H1 (cell line): ENCODE measurements around the gene SMOC2. TPM values are rescaled to one million over a fixed set of nuclear protein-coding genes. Genes with fewer than 3 reads are reported as not detected.

Experiments used
- CTCF ChIA-PET: fragments of 300-600 bp; sonication (Branson Sonifier 250); formaldehyde crosslinking; loops from one replicate; lab custom pipeline; 2021; ENCODE audit not compliant: partially characterized antibody; lab: Charles Lee
- POLR2A ChIA-PET: fragments of 300-600 bp; sonication (Branson Sonifier 250); formaldehyde crosslinking; loops from one replicate; lab custom pipeline; 2021; ENCODE audit warnings: inconsistent platforms; ENCODE audit not compliant: partially characterized antibody; lab: Charles Lee
- DNase-seq, 2 experiments: peaks; one replicate each; pipeline versions ENCODE4 v3.0.0 to v3.0.0-alpha.2; 2010 to 2022; ENCODE audit warnings: low spot score in 2 of 2, low read depth in 1 of 2, mixed read lengths in 1 of 2
- FAIRE-seq: peaks from 2 replicates; lab custom pipeline; 2011; peaks lifted over from hg19 to GRCh38; lab: Jason Lieb, UNC
- H2AFZ ChIP-seq: 2 replicates; pipeline ENCODE4 v1.8.1; 2012; ENCODE audit warnings: low read length, inconsistent platforms
- H2AK5ac ChIP-seq: 2 replicates; pipeline ENCODE4 v1.6.1; 2013; ENCODE audit warnings: low read depth, low read length
- H2BK120ac ChIP-seq: replicated peaks from 2 replicates; pipeline ENCODE3; 2013; ENCODE audit warnings: low read depth, low read length, inconsistent platforms
- H2BK12ac ChIP-seq: 2 replicates; pipeline ENCODE4 v1.6.1; 2013; ENCODE audit warnings: low read depth, low read length
- H2BK15ac ChIP-seq: 2 replicates; pipeline ENCODE4 v1.6.1; 2013; ENCODE audit warnings: low read length
- H2BK20ac ChIP-seq: 2 replicates; pipeline ENCODE4 v1.6.1; 2013; ENCODE audit warnings: low read length
- H2BK5ac ChIP-seq: 2 replicates; pipeline ENCODE4 v1.6.1; 2013; ENCODE audit warnings: low read depth, low read length
- H3K14ac ChIP-seq: 2 replicates; pipeline ENCODE4 v1.6.1; 2013; ENCODE audit warnings: inconsistent platforms; ENCODE audit not compliant: insufficient read length
- H3K18ac ChIP-seq: 2 replicates; pipeline ENCODE4 v1.6.1; 2013; ENCODE audit warnings: low read length; ENCODE audit errors: extremely low read depth
- H3K23ac ChIP-seq: 2 replicates; pipeline ENCODE4 v1.6.1; 2013; ENCODE audit warnings: inconsistent platforms; ENCODE audit not compliant: insufficient read length
- H3K23me2 ChIP-seq: 2 replicates; pipeline ENCODE4 v1.6.1; 2013; ENCODE audit warnings: low read depth, low read length
- H3K27ac ChIP-seq: 2 replicates; pipeline ENCODE4 v1.6.1; 2011; ENCODE audit warnings: low read depth, low read length, inconsistent platforms
- H3K27me3 ChIP-seq, 4 experiments: replicated peaks in 1 of 4; 1 replicate in 1 of 4; 2 replicates in 3 of 4; pipeline versions ENCODE4 v1.6.1 to v1.8.1; 2011 to 2013; ENCODE audit warnings: low read length in 3 of 4, mild to moderate bottlenecking in 3 of 4, inconsistent platforms in 2 of 4, mixed read lengths in 2 of 4, moderate library complexity in 1 of 4; ENCODE audit not compliant: control insufficient read depth in 3 of 4, insufficient read depth in 3 of 4; ENCODE audit errors: extremely low read depth in 1 of 4
- H3K36me3 ChIP-seq, 4 experiments: 2 replicates each; pipeline versions ENCODE4 v1.6.1 to v1.8.1; 2011 to 2013; ENCODE audit warnings: mild to moderate bottlenecking in 4 of 4, low read length in 3 of 4, moderate library complexity in 2 of 4, control low read depth in 1 of 4, inconsistent platforms in 1 of 4; ENCODE audit not compliant: insufficient read depth in 4 of 4, control insufficient read depth in 2 of 4
- H3K4ac ChIP-seq: replicated peaks from 2 replicates; pipeline ENCODE3; 2013; ENCODE audit warnings: low read length, low read depth, mixed read lengths, inconsistent platforms; ENCODE audit not compliant: insufficient read length
- H3K4me1 ChIP-seq, 4 experiments: replicated peaks in 1 of 4; 1 replicate in 1 of 4; 2 replicates in 3 of 4; pipeline versions ENCODE4 v1.6.1 to v1.8.1; 2011 to 2013; ENCODE audit warnings: low read length in 3 of 4, inconsistent platforms in 2 of 4, mixed read lengths in 1 of 4; ENCODE audit not compliant: insufficient read depth in 4 of 4, control insufficient read depth in 3 of 4
- H3K4me2 ChIP-seq, 2 experiments: 2 replicates each; pipeline versions ENCODE4 v1.6.1 to v1.8.1; 2011 to 2013; ENCODE audit warnings: low read depth in 2 of 2, low read length in 2 of 2, control low read depth in 1 of 2, inconsistent platforms in 1 of 2, mild to moderate bottlenecking in 1 of 2; ENCODE audit not compliant: insufficient read depth in 1 of 2
- H3K4me3 ChIP-seq, 4 experiments: fragments of 200-600, 300-600 bp in 1 of 4; sonication (generic), shearing (Covaris generic), sonication (Bioruptor Twin) in 1 of 4; 2 replicates each; pipeline versions ENCODE4 v1.5.1 to v1.8.1; 2011 to 2016; ENCODE audit warnings: low read length in 4 of 4, low read depth in 3 of 4, control low read depth in 2 of 4, inconsistent platforms in 2 of 4, mild to moderate bottlenecking in 2 of 4, mixed read lengths in 1 of 4, moderate library complexity in 1 of 4; ENCODE audit not compliant: insufficient read depth in 2 of 4; ENCODE audit errors: extremely low read depth in 1 of 4
- H3K56ac ChIP-seq: replicated peaks from 2 replicates; pipeline ENCODE3; 2013; ENCODE audit warnings: low read depth, mild to moderate bottlenecking, mixed read lengths, low read length, inconsistent platforms; ENCODE audit not compliant: insufficient read length
- H3K79me1 ChIP-seq: 2 replicates; pipeline ENCODE4 v1.6.1; 2013; ENCODE audit warnings: low read depth, low read length, control low read depth
- H3K79me2 ChIP-seq, 2 experiments: 2 replicates each; pipeline versions ENCODE4 v1.6.1 to v1.8.1; 2012 to 2013; ENCODE audit warnings: low read length in 2 of 2, mild to moderate bottlenecking in 2 of 2, inconsistent platforms in 1 of 2; ENCODE audit not compliant: insufficient read depth in 2 of 2, control insufficient read depth in 1 of 2
- H3K9ac ChIP-seq, 4 experiments: replicated peaks in 1 of 4; 1 replicate in 1 of 4; 2 replicates in 3 of 4; pipeline versions ENCODE4 v1.6.1 to v1.8.1; 2011 to 2013; ENCODE audit warnings: low read depth in 3 of 4, low read length in 3 of 4, control low read depth in 2 of 4, mild to moderate bottlenecking in 2 of 4, moderate library complexity in 2 of 4, inconsistent platforms in 1 of 4; ENCODE audit errors: extremely low read depth in 1 of 4
- H3K9me3 ChIP-seq, 2 experiments: 2 replicates each; pipeline versions ENCODE4 v1.6.1 to v1.8.1; 2012 to 2013; ENCODE audit warnings: mild to moderate bottlenecking in 2 of 2, moderate library complexity in 2 of 2, control low read depth in 1 of 2, inconsistent platforms in 1 of 2, low read depth in 1 of 2, low read length in 1 of 2, mixed read lengths in 1 of 2; ENCODE audit not compliant: insufficient read depth in 2 of 2
- H4K20me1 ChIP-seq, 2 experiments: replicated peaks in 1 of 2; 2 replicates each; pipeline versions ENCODE3 to v1.8.1; 2011 to 2013; ENCODE audit warnings: inconsistent platforms in 2 of 2, low read length in 2 of 2, mild to moderate bottlenecking in 1 of 2; ENCODE audit not compliant: insufficient read depth in 2 of 2, control insufficient read depth in 1 of 2
- H4K5ac ChIP-seq: 2 replicates; pipeline ENCODE4 v1.6.1; 2013; ENCODE audit warnings: low read length, low read depth, mixed read lengths, inconsistent platforms; ENCODE audit not compliant: insufficient read length
- H4K8ac ChIP-seq: 2 replicates; pipeline ENCODE4 v1.8.0; 2013; ENCODE audit warnings: mild to moderate bottlenecking, moderate library complexity, low read length, inconsistent platforms; ENCODE audit not compliant: insufficient read depth; ENCODE audit errors: extremely low read depth
- H4K91ac ChIP-seq: replicated peaks from 2 replicates; pipeline ENCODE3; 2013; ENCODE audit warnings: low read length, mixed read lengths, inconsistent platforms; ENCODE audit not compliant: insufficient read length
- CHD2 ChIP-seq: IDR thresholded peaks from 2 replicates; pipeline ENCODE4 v1.6.1; 2012; ENCODE audit warnings: low read length, improper control_type of control experiment
- FOSL1 ChIP-seq: IDR thresholded peaks from 2 replicates; pipeline ENCODE4 v1.6.1; 2011; ENCODE audit warnings: mild to moderate bottlenecking, low read depth, low read length, moderate library complexity; ENCODE audit not compliant: insufficient read depth
- KDM1A ChIP-seq: fragments of 200-600, 300-600 bp; sonication (generic); IDR thresholded peaks from 2 replicates; pipeline ENCODE4 v1.7.1; 2016; ENCODE audit warnings: mild to moderate bottlenecking, low read length, borderline replicate concordance
- NRF1 ChIP-seq: IDR thresholded peaks from 2 replicates; pipeline ENCODE4 v1.6.1; 2011; ENCODE audit warnings: mild to moderate bottlenecking, low read depth, low read length, improper control_type of control experiment
- RFX5 ChIP-seq: IDR thresholded peaks from 2 replicates; pipeline ENCODE4 v1.6.1; 2011; ENCODE audit warnings: low read depth, low read length, improper control_type of control experiment, borderline replicate concordance
- ZNF274 ChIP-seq: IDR thresholded peaks from 2 replicates; pipeline ENCODE4 v1.7.0; 2012; ENCODE audit warnings: low read length, borderline replicate concordance; ENCODE audit errors: extremely low read depth
- WGBS, 2 experiments: shearing (Covaris generic) in 1 of 2; methylation state at CpG; one replicate each; pipeline versions ENCODE4 v1.1.6 to v1.1.7; 2013 to 2015; ENCODE audit warnings: low lambda C conversion rate in 2 of 2, mixed read lengths in 2 of 2, inconsistent platforms in 1 of 2, low coverage in 1 of 2, missing lambda C conversion rate in 1 of 2; ENCODE audit not compliant: insufficient replicate concordance in 2 of 2, insufficient coverage in 1 of 2, insufficient read length in 1 of 2; ENCODE audit errors: extremely low coverage in 1 of 2, missing lambda C conversion rate in 1 of 2; 5-methylcytosine and 5-hydroxymethylcytosine counted together
- polyA plus RNA-seq, 7 experiments: library from polyadenylated mRNA; depleted of rRNA in 3 of 7; stranded (reverse) in 5 of 7; unstranded in 2 of 7; fragments of >200 nt in 5 of 7; fragments of 200-250 nt in 2 of 7; gene quantifications; 1 replicate in 5 of 7; 2 replicates in 1 of 7; 4 replicates in 1 of 7; pipeline versions ENCODE4 v1.2.1 to v1.2.3, GENCODE V29; 2011 to 2013; ENCODE audit warnings: missing spikeins in 2 of 7, mixed read lengths in 2 of 7
- total RNA-seq: library from RNA; stranded (reverse); fragmentation: NEBNext Ultra II Directional; extraction: Animal tissue kit (Norgen Biotek cat#: 25700); gene quantifications from 2 replicates; pipeline ENCODE4 v1.2.1, GENCODE V29; 2021

The SMOC2 gene
- total and polyA plus RNA-seq, 2 of the 8 experiments (the other 6 are each of a cell fraction or from before 2014, with no cell fraction given): 7.7 to 8.5 TPM

- Histone ChIP-seq H3K79me1 (no peaks in the 10 kb centered on the region), H3K79me2 (no peaks in the 10 kb centered on the region), H4K8ac (no peak overlapping the region), H2AFZ (no peak overlapping the region), H3K23ac (no peak overlapping the region)
- POLR2A ChIA-PET: interaction anchor here (1.1 kb wide), 1 partner anchor 108 kb away, joined by 3 read pairs; no protein-coding TSS in a partner anchor
- TF ChIP-seq RFX5 (no peak), KDM1A (no peak), NRF1 (no peak), ZNF274 (no peak), CHD2 (no peak), FOSL1 (no peak)
- TF ChIP-seq, all 59 proteins: peak for 0
- no peaks in the 10 kb centered on the region for H3K27me3 ChIP-seq
- peaks cover 10% of the 10 kb centered on the region; the same call in 1 of the 2 replicates for H3K23me2 ChIP-seq
- no peak overlapping the region for H2AK5ac ChIP-seq
- H3K18ac ChIP-seq: no peak overlapping the region
- CTCF ChIA-PET: interaction anchor here (0.6 to 1.9 kb wide), 2 partner anchors 113 to 154 kb away, joined by 3 to 4 read pairs; no protein-coding TSS in a partner anchor
- H4K20me1 ChIP-seq: peaks cover 0 to 6% of the 10 kb centered on the region in 2 experiments
- 92% methylated on average over 10 of the region's 11 CpGs; no CpG with 5 or more reads in 1 of the 2 experiments for WGBS, 2 experiments
- FAIRE-seq (no peak), DNase-seq (no peak)
- no peak overlapping the region for H3K4ac ChIP-seq
- H3K4me1 ChIP-seq: peaks cover 0 to 3% (median 0%) of the 10 kb centered on the region in 4 experiments; a peak in 4 of 7 replicates
- H3K9me3 ChIP-seq: no peaks in the 10 kb centered on the region
- no peak overlapping the region for H2BK12ac ChIP-seq
- no peak overlapping the region for H3K4me2 ChIP-seq
- H2BK15ac ChIP-seq: no peak overlapping the region
- H3K9ac ChIP-seq: no peak overlapping the region
- H3K56ac ChIP-seq: no peak overlapping the region
- no peak overlapping the region for H2BK120ac ChIP-seq
- H3K36me3 ChIP-seq: peaks cover 0 to 4% (median 0%) of the 10 kb centered on the region in 4 experiments; a peak in 1 of 8 replicates
- no peak overlapping the region for H2BK20ac ChIP-seq
- no peak overlapping the region for H3K27ac ChIP-seq
- H4K91ac ChIP-seq: no peak overlapping the region
- H4K5ac ChIP-seq: no peak overlapping the region
- H3K4me3 ChIP-seq: no peak overlapping the region
- no peak overlapping the region for H2BK5ac ChIP-seq
- H3K14ac ChIP-seq: no peak overlapping the region
Observed at GRCh38 chr6:168600381-168600780, 159.4 kb downstream of the SMOC2 start.
